PC-3 (cell line): ENCODE measurements around the gene ZFYVE9. TPM values are rescaled to one million over a fixed set of nuclear protein-coding genes. Genes with fewer than 3 reads are reported as not detected.

ENCODE experiments used
- ATAC-seq: fragments of 200-7000 bp; cut with Tn5 transposase; 2 replicates; pipeline ENCODE4 v1.9.1; 2020; ENCODE audit warnings: mild to moderate bottlenecking, moderate library complexity
- BruUV-seq: library from RNA; stranded (reverse); fragments of 400-500 nt; replicated peaks from 2 replicates; lab custom pipeline; 2021; lab: Mats Ljungman, UMichigan
- CTCF ChIA-PET: fragments of 300-600 bp; sonication (Branson Sonifier 250); formaldehyde crosslinking; loops from one replicate; lab custom pipeline; 2022; ENCODE audit warnings: antibody characterized with exemption; lab: Charles Lee
- POLR2A ChIA-PET: fragments of 300-600 bp; sonication (Branson Sonifier 250); formaldehyde crosslinking; loops from one replicate; lab custom pipeline; 2022; ENCODE audit warnings: antibody characterized with exemption; ENCODE audit not compliant: unreplicated experiment; lab: Charles Lee
- DNase-seq: peaks from one replicate; pipeline ENCODE4 v3.0.0-alpha.2; 2015
- H2AFZ ChIP-seq: fragments of 300-600 bp; sonication (generic); 2 replicates; pipeline ENCODE4 v1.6.0; 2016; ENCODE audit warnings: antibody characterized with exemption, low read length
- H3F3A ChIP-seq: fragments of 300-600 bp; sonication (generic); one replicate; pipeline ENCODE4 v1.6.0; 2017; ENCODE audit warnings: antibody characterized with exemption, low read length, control low read depth, mild to moderate bottlenecking; ENCODE audit not compliant: unreplicated experiment
- H3K27ac ChIP-seq: fragments of 300-600 bp; sonication (generic); 2 replicates; pipeline ENCODE4 v1.5.1; 2016; ENCODE audit warnings: mild to moderate bottlenecking, low read length
- H3K27me3 ChIP-seq: fragments of 300-600 bp; sonication (generic); 2 replicates; pipeline ENCODE4 v1.6.1; 2016; ENCODE audit warnings: low read length, mixed read lengths
- H3K36me3 ChIP-seq: fragments of 300-600 bp; sonication (generic); 2 replicates; pipeline ENCODE4 v1.6.1; 2016; ENCODE audit warnings: low read depth, mixed run types, low read length, mixed read lengths
- H3K4me1 ChIP-seq: fragments of 300-600 bp; sonication (generic); 2 replicates; pipeline ENCODE4 v1.5.1; 2016; ENCODE audit warnings: low read length; ENCODE audit not compliant: insufficient read depth
- H3K4me2 ChIP-seq: fragments of 300-600 bp; sonication (generic); 2 replicates; pipeline ENCODE4 v1.6.0; 2016; ENCODE audit warnings: low read length
- H3K4me3 ChIP-seq: fragments of 300-600 bp; sonication (generic); 2 replicates; pipeline ENCODE4 v1.5.1; 2016; ENCODE audit warnings: mild to moderate bottlenecking, low read length, mixed read lengths
- H3K79me2 ChIP-seq: fragments of 300-600 bp; sonication (generic); 2 replicates; pipeline ENCODE4 v1.6.1; 2017; ENCODE audit warnings: low read length, mixed read lengths
- H3K9ac ChIP-seq: fragments of 300-600 bp; sonication (generic); 2 replicates; pipeline ENCODE4 v1.6.0; 2016; ENCODE audit warnings: mild to moderate bottlenecking, low read length
- H3K9me2 ChIP-seq: fragments of 300-600 bp; sonication (generic); replicated peaks from 2 replicates; pipeline ENCODE4 v1.6.1; 2016; ENCODE audit warnings: mixed run types, low read length, mixed read lengths
- H3K9me3 ChIP-seq: fragments of 300-600 bp; sonication (generic); 2 replicates; pipeline ENCODE4 v1.6.1; 2016; ENCODE audit warnings: low read length, mixed read lengths
- H4K20me1 ChIP-seq: fragments of 300-600 bp; sonication (generic); 2 replicates; pipeline ENCODE4 v1.6.1; 2016; ENCODE audit warnings: low read length, mixed read lengths
- CTCF ChIP-seq: fragments of 300-600 bp; sonication (generic); conservative IDR thresholded peaks from 2 replicates; pipeline ENCODE4 v1.5.1; 2017; ENCODE audit warnings: antibody characterized with exemption, low read depth, mild to moderate bottlenecking, low read length
- EZH2 ChIP-seq: fragments of 300-600 bp; sonication (generic); IDR thresholded peaks from one replicate; pipeline ENCODE4 v1.6.1; 2017; ENCODE audit warnings: antibody characterized with exemption, mild to moderate bottlenecking, low read length; ENCODE audit not compliant: unreplicated experiment
- EZH2phosphoT487 ChIP-seq: fragments of 300-600 bp; sonication (generic); IDR thresholded peaks from 2 replicates; pipeline ENCODE4 v1.6.1; 2018; ENCODE audit warnings: mild to moderate bottlenecking, antibody characterized with exemption, low read length, borderline replicate concordance
- intact Hi-C: fragments of 100-400 bp; cut with micrococcal nuclease; formaldehyde crosslinking; loops from 2 replicates; pipeline ENCODE4 v1.9.0; 2023
- total RNA-seq: library from RNA; depleted of rRNA; stranded (reverse); fragments of >200 nt; gene quantifications from 2 replicates; pipeline ENCODE4 v1.2.3, GENCODE V29; 2014

ZFYVE9 gene
- total RNA-seq, 1 experiment from 2014 or later, result 14.2 TPM

GRCh38 chr1:52240592-52241210 lies 98.8 kb downstream of the ZFYVE9 start:
- DNase-seq, result no peak
- no peaks in the 10 kb centered on the region for H3K27me3 ChIP-seq
- ChIA-PET CTCF (no interaction called here), POLR2A (no interaction called here)
- ATAC-seq, result no peak
- H3K4me2 ChIP-seq, result no peak overlapping the region
- no peak overlapping the region for H3K27ac ChIP-seq
- H4K20me1 ChIP-seq, result no peaks in the 10 kb centered on the region
- H3K79me2 ChIP-seq, result no peaks in the 10 kb centered on the region
- H3K4me1 ChIP-seq, result peaks cover 26% of the 10 kb centered on the region
- H3K9ac ChIP-seq, result no peak overlapping the region
- intact Hi-C loops, result no loop called here
- H3K9me3 ChIP-seq, result no peaks in the 10 kb centered on the region
- H3K9me2 ChIP-seq, result no peaks in the 10 kb centered on the region
- no peak overlapping the region for H2AFZ ChIP-seq
- H3F3A ChIP-seq, result no peaks in the 10 kb centered on the region
- no TSS peak for BruUV-seq
- H3K36me3 ChIP-seq, result no peaks in the 10 kb centered on the region
- no peak for TF ChIP-seq CTCF
- TF ChIP-seq EZH2, result no peak
- TF ChIP-seq EZH2phosphoT487, result no peak
- no peak overlapping the region for H3K4me3 ChIP-seq

GRCh38 chr1:52243221-52243987 lies 101.5 kb downstream of the ZFYVE9 start:
- no peaks in the 10 kb centered on the region for H3K9me3 ChIP-seq
- H3K4me1 ChIP-seq, result peaks cover 11% of the 10 kb centered on the region
- ATAC-seq (no peak), DNase-seq (no peak)
- H4K20me1 ChIP-seq, result no peaks in the 10 kb centered on the region
- TF ChIP-seq EZH2 (no peak), CTCF (no peak), EZH2phosphoT487 (no peak)
- no peaks in the 10 kb centered on the region for H3K27me3 ChIP-seq
- no peaks in the 10 kb centered on the region for H3F3A ChIP-seq
- H3K9me2 ChIP-seq, result no peaks in the 10 kb centered on the region
- CTCF ChIA-PET, result no interaction called here
- POLR2A ChIA-PET, result interaction anchor here (0.6 kb wide), 1 partner anchor 11 kb away, joined by 3 read pairs; no protein-coding TSS in a partner anchor
- H3K27ac ChIP-seq, result no peak overlapping the region
- H2AFZ ChIP-seq, result no peak overlapping the region
- BruUV-seq, result no TSS peak
- intact Hi-C loops, result no loop called here
- no peak overlapping the region for H3K4me3 ChIP-seq
- H3K79me2 ChIP-seq, result no peaks in the 10 kb centered on the region
- H3K4me2 ChIP-seq, result no peak overlapping the region
- H3K36me3 ChIP-seq, result no peaks in the 10 kb centered on the region
- H3K9ac ChIP-seq, result no peak overlapping the region

DNA sequence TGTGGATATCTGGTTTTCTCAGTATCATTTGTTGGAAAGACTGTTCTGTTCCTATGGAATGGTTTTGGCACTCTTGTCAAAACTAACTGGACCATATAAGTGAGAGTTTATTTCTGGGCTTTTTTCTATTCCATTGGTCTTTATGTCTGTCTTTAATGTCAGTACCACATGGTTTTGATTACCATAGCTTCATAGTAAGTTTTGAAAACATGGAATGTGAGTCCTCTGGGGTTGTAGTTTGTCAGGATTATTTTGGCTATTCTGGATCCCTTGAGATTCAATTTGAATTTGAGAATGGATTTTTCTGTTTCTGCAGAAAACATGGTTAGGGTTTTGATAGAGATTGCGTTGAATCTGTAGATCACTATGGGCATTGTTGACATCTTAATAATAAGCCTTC lies 107.9 kb downstream of the ZFYVE9 start:
- Histone ChIP-seq H3K9ac (no peak overlapping the region), H3K36me3 (no peaks in the 10 kb centered on the region), H3K9me3 (no peaks in the 10 kb centered on the region), H3K79me2 (no peaks in the 10 kb centered on the region), H2AFZ (no peak overlapping the region), H3K4me2 (no peak overlapping the region), H3K27ac (no peak overlapping the region), H3F3A (no peaks in the 10 kb centered on the region), H3K9me2 (no peaks in the 10 kb centered on the region), H3K4me1 (no peaks in the 10 kb centered on the region), H3K4me3 (no peak overlapping the region), H4K20me1 (no peaks in the 10 kb centered on the region), H3K27me3 (no peaks in the 10 kb centered on the region)
- no peak for DNase-seq
- POLR2A ChIA-PET, result no interaction called here
- TF ChIP-seq EZH2phosphoT487 (no peak), CTCF (no peak), EZH2 (no peak)
- intact Hi-C loops, result no loop called here
- CTCF ChIA-PET, result no interaction called here
- BruUV-seq, result no TSS peak
- no peak for ATAC-seq
